Fibroblast of lung (primary cell): ENCODE measurements around the gene RAVER2.

Experiments used
- EZH2 ChIP-seq: IDR thresholded peaks from 2 replicates; pipeline ENCODE4 v1.5.1; 2012; ENCODE audit warnings: low read length, control low read depth, mild to moderate bottlenecking; ENCODE audit errors: missing control alignments
- TF ChIP-seq, protein P1 (sequence below), 2 donors: IDR thresholded peaks in 1 of 2; conservative IDR thresholded peaks in 1 of 2; 1 replicate in 1 of 2; 2 replicates in 1 of 2; pipeline ENCODE4 v1.5.1; 2011 to 2012; ENCODE audit warnings: low read length in 2 of 2, control low read depth in 1 of 2, inconsistent platforms in 1 of 2, low read depth in 1 of 2, mild to moderate bottlenecking in 1 of 2

DNA sequence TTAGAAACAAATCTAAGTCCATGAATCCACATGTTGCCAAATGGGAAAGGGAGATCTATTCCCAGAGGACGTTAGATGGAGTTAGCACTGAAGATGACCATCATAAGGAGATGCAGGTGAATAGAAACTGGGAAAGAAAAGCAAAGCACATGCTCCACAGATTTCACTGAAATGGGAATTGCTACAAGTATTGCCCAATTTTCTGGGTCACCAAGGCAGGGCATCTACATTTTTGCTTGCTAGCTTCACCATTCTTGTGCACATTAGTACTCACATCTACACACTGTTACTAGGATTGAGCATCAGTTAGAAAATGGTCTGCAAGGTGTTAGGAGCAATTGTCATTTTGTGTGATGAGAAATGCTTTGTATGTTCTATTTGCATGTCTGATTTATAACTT, 122.4 kb downstream of the RAVER2 start:
- TF ChIP-seq, protein P1, sequence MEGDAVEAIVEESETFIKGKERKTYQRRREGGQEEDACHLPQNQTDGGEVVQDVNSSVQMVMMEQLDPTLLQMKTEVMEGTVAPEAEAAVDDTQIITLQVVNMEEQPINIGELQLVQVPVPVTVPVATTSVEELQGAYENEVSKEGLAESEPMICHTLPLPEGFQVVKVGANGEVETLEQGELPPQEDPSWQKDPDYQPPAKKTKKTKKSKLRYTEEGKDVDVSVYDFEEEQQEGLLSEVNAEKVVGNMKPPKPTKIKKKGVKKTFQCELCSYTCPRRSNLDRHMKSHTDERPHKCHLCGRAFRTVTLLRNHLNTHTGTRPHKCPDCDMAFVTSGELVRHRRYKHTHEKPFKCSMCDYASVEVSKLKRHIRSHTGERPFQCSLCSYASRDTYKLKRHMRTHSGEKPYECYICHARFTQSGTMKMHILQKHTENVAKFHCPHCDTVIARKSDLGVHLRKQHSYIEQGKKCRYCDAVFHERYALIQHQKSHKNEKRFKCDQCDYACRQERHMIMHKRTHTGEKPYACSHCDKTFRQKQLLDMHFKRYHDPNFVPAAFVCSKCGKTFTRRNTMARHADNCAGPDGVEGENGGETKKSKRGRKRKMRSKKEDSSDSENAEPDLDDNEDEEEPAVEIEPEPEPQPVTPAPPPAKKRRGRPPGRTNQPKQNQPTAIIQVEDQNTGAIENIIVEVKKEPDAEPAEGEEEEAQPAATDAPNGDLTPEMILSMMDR (conservative IDR thresholded peaks at IDR 0.05 in 1 of 2, IDR thresholded peaks at IDR 0.05 in 1 of 2; ENCODE audit: low read depth in 1 of 2, low read length in 2 of 2), result no peak
- no peak for TF ChIP-seq EZH2
